CD4-positive, alpha-beta T cell (primary cell): ENCODE results near the gene B3GLCT. TPM values are rescaled to one million over a fixed set of nuclear protein-coding genes. Genes with fewer than 3 reads are reported as not detected.
"Not testable (repeated sequence)": the region's sequence is repeated elsewhere in the genome, so short reads cannot be mapped to it uniquely, and the experiment has no call there.

Source experiments
- ATAC-seq: fragments of 200-7000 bp; cut with Tn5 transposase; one replicate; pipeline ENCODE4 v1.10.0; 2022; ENCODE audit warnings: mild to moderate bottlenecking; ENCODE audit not compliant: poor library complexity
- CTCF ChIA-PET: fragments of 350-600 bp; sonication (Branson Sonifier 250); formaldehyde crosslinking; loops from one replicate; lab custom pipeline; 2021; ENCODE audit warnings: antibody characterized with exemption, inconsistent platforms; lab: Charles Lee
- POLR2A ChIA-PET: fragments of 350-600 bp; sonication (Branson Sonifier 250); formaldehyde crosslinking; loops from one replicate; lab custom pipeline; 2021; ENCODE audit warnings: antibody characterized with exemption, inconsistent platforms; lab: Charles Lee
- DNase-seq, 14 experiments: peaks; one replicate each; pipeline ENCODE4 v3.0.0-alpha.2; 2013 to 2020; ENCODE audit warnings: mixed read lengths in 2 of 14
- H3K27ac ChIP-seq, 2 donors: one replicate each; pipeline versions ENCODE4 v1.5.1 to v1.7.0; 2013; ENCODE audit warnings: low read length in 2 of 2, low read depth in 1 of 2, mild to moderate bottlenecking in 1 of 2
- H3K27me3 ChIP-seq, 2 experiments: 1 replicate in 1 of 2; 2 replicates in 1 of 2; pipeline versions ENCODE4 v1.6.1 to v1.7.0; 2013; ENCODE audit warnings: low read length in 2 of 2, control low read depth in 1 of 2, mild to moderate bottlenecking in 1 of 2, moderate library complexity in 1 of 2; ENCODE audit not compliant: insufficient read depth in 2 of 2, control insufficient read depth in 1 of 2
- H3K36me3 ChIP-seq: one replicate; pipeline ENCODE4 v1.6.1; 2013; ENCODE audit warnings: low read length, control low read depth; ENCODE audit not compliant: insufficient read depth
- H3K4me1 ChIP-seq: one replicate; pipeline ENCODE4 v1.6.1; 2013; ENCODE audit warnings: low read length, control low read depth; ENCODE audit not compliant: insufficient read depth
- H3K4me3 ChIP-seq: one replicate; pipeline ENCODE4 v1.5.1; 2013; ENCODE audit warnings: mild to moderate bottlenecking, low read length, moderate library complexity
- H3K9me3 ChIP-seq, 2 experiments: 1 replicate in 1 of 2; 2 replicates in 1 of 2; pipeline versions ENCODE4 v1.6.1 to v1.7.0; 2013; ENCODE audit warnings: low read length in 2 of 2, mild to moderate bottlenecking in 2 of 2, control low read depth in 1 of 2, moderate library complexity in 1 of 2; ENCODE audit not compliant: control insufficient read depth in 1 of 2, insufficient read depth in 1 of 2
- H3K27ac Mint-ChIP-seq: one replicate; pipeline ENCODE4 v1.8.0; 2020; ENCODE audit warnings: mixed read lengths
- H3K27me3 Mint-ChIP-seq: one replicate; pipeline ENCODE4 v1.8.0; 2021; ENCODE audit warnings: mixed read lengths
- H3K36me3 Mint-ChIP-seq: one replicate; pipeline ENCODE4 v1.8.0; 2021; ENCODE audit warnings: low read depth, mixed read lengths
- H3K4me1 Mint-ChIP-seq: one replicate; pipeline ENCODE4 v1.8.0; 2021; ENCODE audit warnings: low read depth, mixed read lengths
- H3K4me3 Mint-ChIP-seq: one replicate; pipeline ENCODE4 v1.8.0; 2020; ENCODE audit warnings: mild to moderate bottlenecking, mixed read lengths
- H3K9me3 Mint-ChIP-seq: one replicate; pipeline ENCODE4 v1.8.0; 2020; ENCODE audit warnings: mixed read lengths
- CTCF ChIP-seq: fragments of 200-600 bp; IDR thresholded peaks from one replicate; pipeline ENCODE4 v1.8.0; 2022; ENCODE audit warnings: antibody characterized with exemption, mild to moderate bottlenecking
- intact Hi-C, 2 experiments: fragments of 100-400 bp; cut with DNase I in 1 of 2; cut with micrococcal nuclease in 1 of 2; formaldehyde crosslinking; loops; one replicate each; pipeline versions ENCODE4 v1.15.1 to v1.9.0; 2023 to 2025; cut with DNase I, micrococcal nuclease
- total RNA-seq, 174 experiments: library from RNA in 2 of 174; stranded (reverse) in 2 of 174; gene quantifications; one replicate each; pipeline ENCODE4 v1.2.3 and lab custom pipeline; 2021 to 2026

Gene B3GLCT
- total RNA-seq, 2 experiments from 2014 or later: 3.2 to 3.7 TPM

GRCh38 chr13:31334547-31334946, 134.8 kb downstream of the B3GLCT start:
- peaks cover 16% of the 10 kb centered on the region for H3K9me3 Mint-ChIP-seq
- CTCF ChIA-PET: no interaction called here
- intact Hi-C loops: no loop called here
- Histone ChIP-seq H3K36me3 (no peaks in the 10 kb centered on the region), H3K9me3 (peaks cover 0 to 7% of the 10 kb centered on the region in 2 experiments), H3K27ac (no peak overlapping the region), H3K4me3 (no peak overlapping the region), H3K4me1 (no peaks in the 10 kb centered on the region), H3K27me3 (no peaks in the 10 kb centered on the region)
- H3K27ac Mint-ChIP-seq: no peak overlapping the region
- no peak overlapping the region for H3K4me3 Mint-ChIP-seq
- no peak for DNase-seq
- H3K36me3 Mint-ChIP-seq: peaks cover 20% of the 10 kb centered on the region
- POLR2A ChIA-PET: no interaction called here
- no peak for ATAC-seq
- TF ChIP-seq CTCF: no peak
- no peaks in the 10 kb centered on the region for H3K27me3 Mint-ChIP-seq
- no peaks in the 10 kb centered on the region for H3K4me1 Mint-ChIP-seq

- H3K36me3 Mint-ChIP-seq: peaks cover 14% of the 10 kb centered on the region
Observed at GRCh38 chr13:31334994-31335557, 135.3 kb downstream of the B3GLCT start.

GRCh38 chr13:31339616-31340015, 139.8 kb downstream of the B3GLCT start:
- H3K36me3 ChIP-seq, H3K27me3 ChIP-seq, POLR2A ChIA-PET, ATAC-seq, H3K4me3 Mint-ChIP-seq, H3K27ac ChIP-seq, H3K27me3 Mint-ChIP-seq, intact Hi-C loops, DNase-seq, H3K36me3 Mint-ChIP-seq, CTCF ChIA-PET, H3K4me1 ChIP-seq, H3K4me1 Mint-ChIP-seq, H3K4me3 ChIP-seq, H3K27ac Mint-ChIP-seq: not testable (repeated sequence)
- H3K9me3 Mint-ChIP-seq: peaks cover 12% of the 10 kb centered on the region
- H3K9me3 ChIP-seq: peaks cover 0 to 21% of the 10 kb centered on the region in 2 experiments

More at GRCh38 chr13:31334994-31335557, 135.3 kb downstream of the B3GLCT start:
- Histone ChIP-seq H3K27me3 (no peaks in the 10 kb centered on the region), H3K9me3 (peaks cover 0 to 12% of the 10 kb centered on the region in 2 experiments), H3K27ac (no peak overlapping the region), H3K4me1 (no peaks in the 10 kb centered on the region), H3K36me3 (no peaks in the 10 kb centered on the region), H3K4me3 (no peak overlapping the region)
- Mint-ChIP-seq H3K4me1 (no peaks in the 10 kb centered on the region), H3K4me3 (no peak overlapping the region), H3K27ac (no peak overlapping the region), H3K27me3 (no peaks in the 10 kb centered on the region), H3K9me3 (peaks cover 16% of the 10 kb centered on the region)
- TF ChIP-seq CTCF: no peak
- CTCF ChIA-PET: no interaction called here
- POLR2A ChIA-PET: no interaction called here
- DNase-seq (no peak), ATAC-seq (no peak)
- intact Hi-C loops: no loop called here

GRCh38 chr13:31340848-31341247, 141.1 kb downstream of the B3GLCT start:
- H3K27ac ChIP-seq, CTCF ChIA-PET, ATAC-seq, H3K27me3 ChIP-seq, H3K4me3 ChIP-seq, H3K9me3 Mint-ChIP-seq, DNase-seq, H3K36me3 Mint-ChIP-seq, H3K27me3 Mint-ChIP-seq, H3K4me1 ChIP-seq, H3K4me1 Mint-ChIP-seq, H3K27ac Mint-ChIP-seq, H3K4me3 Mint-ChIP-seq, H3K36me3 ChIP-seq, intact Hi-C loops, POLR2A ChIA-PET: not testable (repeated sequence)
- H3K9me3 ChIP-seq: peaks cover 0 to 21% of the 10 kb centered on the region in 2 experiments
